ENCODE measurements around the gene CCNJL. TPM values are rescaled to one million over a fixed set of nuclear protein-coding genes. Genes with fewer than 3 reads are reported as not detected.

Gene CCNJL
- total RNA-seq, 6 experiments from 2014 or later: not detected

GRCh38 chr5:160242145-160242544, 70.2 kb downstream of the CCNJL start:
- H3K27ac Mint-ChIP-seq: no peak overlapping the region
- no peaks in the 10 kb centered on the region for H3K4me1 Mint-ChIP-seq (ENCODE audit: low read depth)
- DNase-seq: no peak
- H3K27me3 Mint-ChIP-seq (ENCODE audit: insufficient read depth): peaks cover 20% of the 10 kb centered on the region
- H3K9me3 Mint-ChIP-seq: no peaks in the 10 kb centered on the region
- H3K4me3 Mint-ChIP-seq: no peak overlapping the region
- H3K36me3 Mint-ChIP-seq (ENCODE audit: low read depth): no peaks in the 10 kb centered on the region
- TF ChIP-seq CTCF (IDR thresholded peaks at IDR 0.05): no peak

GRCh38 chr5:160240350-160240749, 72.0 kb downstream of the CCNJL start:
- H3K4me3 Mint-ChIP-seq: no peak overlapping the region
- no peaks in the 10 kb centered on the region for H3K36me3 Mint-ChIP-seq (ENCODE audit: low read depth)
- H3K4me1 Mint-ChIP-seq (ENCODE audit: low read depth): no peaks in the 10 kb centered on the region
- H3K9me3 Mint-ChIP-seq: no peaks in the 10 kb centered on the region
- H3K27ac Mint-ChIP-seq: no peak overlapping the region
- H3K27me3 Mint-ChIP-seq (ENCODE audit: insufficient read depth): peaks cover 15% of the 10 kb centered on the region
- no peak for TF ChIP-seq CTCF (IDR thresholded peaks at IDR 0.05)
- DNase-seq: no peak

GRCh38 chr5:160237571-160238093, 74.7 kb downstream of the CCNJL start:
- no peak overlapping the region for H3K4me3 Mint-ChIP-seq
- H3K27me3 Mint-ChIP-seq (ENCODE audit: insufficient read depth): peaks cover 11% of the 10 kb centered on the region
- no peak for TF ChIP-seq CTCF (IDR thresholded peaks at IDR 0.05)
- H3K36me3 Mint-ChIP-seq (ENCODE audit: low read depth): no peaks in the 10 kb centered on the region
- H3K9me3 Mint-ChIP-seq: no peaks in the 10 kb centered on the region
- DNase-seq: no peak
- no peaks in the 10 kb centered on the region for H3K4me1 Mint-ChIP-seq (ENCODE audit: low read depth)
- H3K27ac Mint-ChIP-seq: no peak overlapping the region

GRCh38 chr5:160235731-160236130, 76.6 kb downstream of the CCNJL start:
- TF ChIP-seq CTCF (IDR thresholded peaks at IDR 0.05): no peak
- H3K36me3 Mint-ChIP-seq (ENCODE audit: low read depth): no peaks in the 10 kb centered on the region
- no peaks in the 10 kb centered on the region for H3K9me3 Mint-ChIP-seq
- H3K27me3 Mint-ChIP-seq (ENCODE audit: insufficient read depth): peaks cover 5% of the 10 kb centered on the region
- H3K4me1 Mint-ChIP-seq (ENCODE audit: low read depth): no peaks in the 10 kb centered on the region
- DNase-seq: no peak
- H3K4me3 Mint-ChIP-seq: no peak overlapping the region
- H3K27ac Mint-ChIP-seq: no peak overlapping the region

- no peak for DNase-seq
- no peaks in the 10 kb centered on the region for H3K4me1 Mint-ChIP-seq (ENCODE audit: low read depth)
- no peaks in the 10 kb centered on the region for H3K9me3 Mint-ChIP-seq
- H3K4me3 Mint-ChIP-seq: no peak overlapping the region
- H3K27ac Mint-ChIP-seq: no peak overlapping the region
- TF ChIP-seq CTCF (IDR thresholded peaks at IDR 0.05): no peak
- H3K27me3 Mint-ChIP-seq (ENCODE audit: insufficient read depth): peaks cover 9% of the 10 kb centered on the region
- no peaks in the 10 kb centered on the region for H3K36me3 Mint-ChIP-seq (ENCODE audit: low read depth)
Measured at GRCh38 chr5:160233215-160233614, 79.1 kb downstream of the CCNJL start.

All from HFFc6 (cell line).